Measurements from ENCODE around the gene KIAA0232. TPM values are rescaled to one million over a fixed set of nuclear protein-coding genes. Genes with fewer than 3 reads are reported as not detected.

Gene KIAA0232
- total and polyA plus RNA-seq, 10 of the 15 experiments (the other 5 are each of a cell fraction or from before 2014, with no cell fraction given), result 2.8 to 15.1 (median 10.8) TPM

GRCh38 chr4:6811165-6811564 lies 28.6 kb downstream of the KIAA0232 start:
- Histone ChIP-seq H3K9me3 (replicated peaks; ENCODE audit: control insufficient read depth, insufficient read depth, low read length) (no peaks in the 10 kb centered on the region), H3K9ac (ENCODE audit: control insufficient read depth, insufficient read depth, low read length) (no peak overlapping the region), H3K4me3 (no peak overlapping the region), H4K20me1 (ENCODE audit: control insufficient read depth, insufficient read depth) (no peaks in the 10 kb centered on the region), H2AFZ (ENCODE audit: control insufficient read depth, low read depth, low read length) (no peak overlapping the region), H3K4me2 (ENCODE audit: control insufficient read depth, insufficient read depth) (no peak overlapping the region), H3K79me2 (ENCODE audit: control insufficient read depth, insufficient read depth, low read length) (no peaks in the 10 kb centered on the region; the same call in 1 of the 2 replicates), H3K4me1 (ENCODE audit: control insufficient read depth, insufficient read depth, low read length) (no peaks in the 10 kb centered on the region), H3K36me3 (ENCODE audit: control insufficient read depth in 2 of 2, insufficient read depth in 2 of 2, low read length in 1 of 2) (no peaks in the 10 kb centered on the region; a peak in 2 of 4 replicates), H3K27ac (ENCODE audit: control insufficient read depth, insufficient read depth) (no peak overlapping the region), H3K27me3 (replicated peaks in 1 of 2; ENCODE audit: control insufficient read depth in 2 of 2, insufficient read depth in 2 of 2, low read length in 1 of 2) (no peaks in the 10 kb centered on the region)
- ATAC-seq (no peak), FAIRE-seq (no peak), DNase-seq (ENCODE audit: low read depth, low spot score) (no peak)
- in situ Hi-C loops (cut with MboI), result no loop called here
- SMC1A ChIA-PET (ENCODE audit: uncharacterized antibody, unreplicated experiment), result interaction anchor here (1.1 to 1.7 kb wide), 3 partner anchors 9 to 18 kb away, joined by 3 to 8 read pairs (median 5); no protein-coding TSS in a partner anchor
- no TSS peak for BruUV-seq (replicated peaks)
- RAD21 ChIA-PET (ENCODE audit: unreplicated experiment), result no interaction called here
- POLR2A ChIA-PET, result interaction anchor here (1.3 kb wide), 1 partner anchor 15 kb away, joined by 4 read pairs; no protein-coding TSS in a partner anchor
- WGBS (ENCODE audit: insufficient coverage, insufficient replicate concordance, low lambda C conversion rate, missing lambda C conversion rate), result 97% methylated on average over 6 of the region's 6 CpGs
- TF ChIP-seq TCF12 (IDR thresholded peaks at IDR 0.05; ENCODE audit: low read depth, low read length), result no peak
- no peak for TF ChIP-seq USF2 (IDR thresholded peaks at IDR 0.05; ENCODE audit: borderline replicate concordance, low read depth, low read length)
- no peak for TF ChIP-seq NRF1 (conservative IDR thresholded peaks at IDR 0.05; ENCODE audit: low read depth, low read length)
- TF ChIP-seq, protein P1, sequence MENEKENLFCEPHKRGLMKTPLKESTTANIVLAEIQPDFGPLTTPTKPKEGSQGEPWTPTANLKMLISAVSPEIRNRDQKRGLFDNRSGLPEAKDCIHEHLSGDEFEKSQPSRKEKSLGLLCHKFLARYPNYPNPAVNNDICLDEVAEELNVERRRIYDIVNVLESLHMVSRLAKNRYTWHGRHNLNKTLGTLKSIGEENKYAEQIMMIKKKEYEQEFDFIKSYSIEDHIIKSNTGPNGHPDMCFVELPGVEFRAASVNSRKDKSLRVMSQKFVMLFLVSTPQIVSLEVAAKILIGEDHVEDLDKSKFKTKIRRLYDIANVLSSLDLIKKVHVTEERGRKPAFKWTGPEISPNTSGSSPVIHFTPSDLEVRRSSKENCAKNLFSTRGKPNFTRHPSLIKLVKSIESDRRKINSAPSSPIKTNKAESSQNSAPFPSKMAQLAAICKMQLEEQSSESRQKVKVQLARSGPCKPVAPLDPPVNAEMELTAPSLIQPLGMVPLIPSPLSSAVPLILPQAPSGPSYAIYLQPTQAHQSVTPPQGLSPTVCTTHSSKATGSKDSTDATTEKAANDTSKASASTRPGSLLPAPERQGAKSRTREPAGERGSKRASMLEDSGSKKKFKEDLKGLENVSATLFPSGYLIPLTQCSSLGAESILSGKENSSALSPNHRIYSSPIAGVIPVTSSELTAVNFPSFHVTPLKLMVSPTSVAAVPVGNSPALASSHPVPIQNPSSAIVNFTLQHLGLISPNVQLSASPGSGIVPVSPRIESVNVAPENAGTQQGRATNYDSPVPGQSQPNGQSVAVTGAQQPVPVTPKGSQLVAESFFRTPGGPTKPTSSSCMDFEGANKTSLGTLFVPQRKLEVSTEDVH (IDR thresholded peaks at IDR 0.05; ENCODE audit: low read depth, partially characterized antibody), result no peak
- intact Hi-C loops (cut with micrococcal nuclease; ENCODE audit: unreplicated experiment), result no loop called here
- CTCF ChIA-PET, result no interaction called here

Measured in GM12878 (cell line).